Erythroblast (primary cell): ENCODE results near the gene CACNA2D4.

Source experiments
- GATA1 ChIP-seq: IDR thresholded peaks from 2 replicates; pipeline ENCODE4 v1.6.1; 2011; ENCODE audit warnings: low read depth, mild to moderate bottlenecking, control low read depth, low read length, moderate library complexity
- POLR2A ChIP-seq: IDR thresholded peaks from 2 replicates; pipeline ENCODE4 v1.6.1; 2011; ENCODE audit warnings: mild to moderate bottlenecking, low read length

DNA sequence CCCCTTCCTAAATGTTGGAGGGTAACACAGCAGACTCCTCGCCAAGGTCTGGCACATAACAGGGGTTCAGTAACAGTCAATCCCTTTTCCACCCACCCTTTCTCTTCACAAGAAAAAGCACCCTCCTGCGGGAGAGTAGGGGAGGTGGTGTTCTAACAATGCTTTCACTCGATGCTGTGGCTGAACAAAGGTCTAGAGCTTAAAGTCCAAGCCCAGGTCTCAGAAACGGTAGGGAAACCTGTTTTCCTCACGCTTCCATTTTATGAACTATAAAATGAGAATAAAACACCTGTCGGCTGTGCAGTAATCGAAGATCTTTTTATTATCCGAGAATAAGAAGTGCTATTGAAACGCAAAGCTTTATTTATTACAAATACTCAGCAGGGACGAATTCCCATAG, 20.9 kb upstream of the CACNA2D4 start:
- TF ChIP-seq POLR2A (no peak), GATA1 (no peak)
